Left cardiac atrium (tissue), 4 donors: ENCODE data around the gene MMP13. TPM values are rescaled to one million over a fixed set of nuclear protein-coding genes. Genes with fewer than 3 reads are reported as not detected.
"Not testable (repeated sequence)": the region's sequence is repeated elsewhere in the genome, so short reads cannot be mapped to it uniquely, and the experiment has no call there.

ENCODE experiments used
- ATAC-seq, 2 donors: fragments of 200-7000 bp; cut with Tn5 transposase; one replicate each; pipeline ENCODE4 v1.9.1; 2020; ENCODE audit warnings: mild to moderate bottlenecking in 2 of 2, moderate library complexity in 2 of 2
- DNase-seq: peaks from one replicate; pipeline ENCODE4 v3.0.0-alpha.2; 2020
- intact Hi-C, 2 donors: fragments of 100-400 bp; cut with DNase I; formaldehyde crosslinking; loops; one replicate each; pipeline versions ENCODE4 v1.14.1 to v1.15.1; 2022 to 2023
- long read RNA-seq: library from polyadenylated mRNA; unstranded; transcript quantifications from one replicate; pipeline ENCODE4 v2.0.0, GENCODE V29; 2021
- total RNA-seq, 2 donors: library from RNA; stranded (reverse); fragmentation: NEBNext Ultra II Directional; extraction: Animal tissue kit (Norgen Biotek cat#: 25700); gene quantifications; one replicate each; pipeline ENCODE4 v1.2.1, GENCODE V29; 2021
- donor health status: DM: no; HTN: yes; CAD: no.
- donor health status: DM: no; HTN: yes; CAD: no; lungs with severe emphysema.
- donor health status: DM: yes; HTN: yes; CAD: no.
- donor health status: Dilated cardiomyopathy.

Gene MMP13
- total RNA-seq, result not detected
- long read RNA-seq, result 0 reads

- no peak for ATAC-seq
- intact Hi-C loops, result no loop called here
- no peak for DNase-seq
Measured at GRCh38 chr11:102955624-102956023, at the start of gene MMP13. Gene MMP13 (minus strand): TSS chr11:102955732. CDS start chr11:102955705, 27 bp downstream.

- ATAC-seq, DNase-seq, intact Hi-C loops: not testable (repeated sequence)
Measured at GRCh38 chr11:103004234-103004633, 48.7 kb upstream of the MMP13 start.

GRCh38 chr11:102994105-102994504 is 38.6 kb upstream of the MMP13 start:
- ATAC-seq (no peak), DNase-seq (no peak)
- intact Hi-C loops, result no loop called here

- DNase-seq, result no peak
- intact Hi-C loops, result no loop called here
- no peak for ATAC-seq
Measured at GRCh38 chr11:102991776-102992175, 36.2 kb upstream of the MMP13 start.

GRCh38 chr11:102990145-102990544 is 34.6 kb upstream of the MMP13 start:
- intact Hi-C loops, result no loop called here
- no peak for DNase-seq
- ATAC-seq, result no peak

- DNase-seq (no peak), ATAC-seq (no peak)
- intact Hi-C loops, result no loop called here
Measured at GRCh38 chr11:102989379-102990047, 34.0 kb upstream of the MMP13 start.

GRCh38 chr11:102986815-102987214 is 31.3 kb upstream of the MMP13 start:
- intact Hi-C loops, result no loop called here
- DNase-seq (no peak), ATAC-seq (no peak)

GRCh38 chr11:102985850-102986249 is 30.3 kb upstream of the MMP13 start:
- ATAC-seq (no peak), DNase-seq (no peak)
- intact Hi-C loops, result no loop called here

GRCh38 chr11:102983486-102983885 is 28.0 kb upstream of the MMP13 start:
- ATAC-seq (no peak), DNase-seq (no peak)
- intact Hi-C loops, result no loop called here

- intact Hi-C loops, result no loop called here
- no peak for ATAC-seq
Measured at GRCh38 chr11:102981324-102981910, 25.9 kb upstream of the MMP13 start.

GRCh38 chr11:102974552-102975280 is 19.2 kb upstream of the MMP13 start:
- intact Hi-C loops, result no loop called here
- ATAC-seq (peak in 1 of 2 donors; percentile 48), DNase-seq (no peak)

More at GRCh38 chr11:102981324-102981910, 25.9 kb upstream of the MMP13 start:
- no peak for DNase-seq

GRCh38 chr11:102973698-102974097 is 18.2 kb upstream of the MMP13 start:
- DNase-seq, ATAC-seq, intact Hi-C loops: not testable (repeated sequence)

- DNase-seq, result no peak
- intact Hi-C loops, result no loop called here
- no peak for ATAC-seq
Measured at GRCh38 chr11:102972853-102973252, 17.3 kb upstream of the MMP13 start.

- no peak for ATAC-seq
Measured at GRCh38 chr11:102971766-102972165, 16.2 kb upstream of the MMP13 start.

GRCh38 chr11:102967497-102967896 is 12.0 kb upstream of the MMP13 start:
- no peak for ATAC-seq
- intact Hi-C loops, result no loop called here

More at GRCh38 chr11:102971766-102972165, 16.2 kb upstream of the MMP13 start:
- intact Hi-C loops, result no loop called here
- no peak for DNase-seq

GRCh38 chr11:102966011-102966410 is 10.5 kb upstream of the MMP13 start:
- DNase-seq (no peak), ATAC-seq (peak in 1 of 2 donors; percentile 41)
- intact Hi-C loops, result no loop called here

More at GRCh38 chr11:102967497-102967896, 12.0 kb upstream of the MMP13 start:
- no peak for DNase-seq

- intact Hi-C loops, result no loop called here
- ATAC-seq (no peak), DNase-seq (no peak)
Measured at GRCh38 chr11:102964867-102965266, 9.3 kb upstream of the MMP13 start.

GRCh38 chr11:102957953-102958352 is 2.4 kb upstream of the MMP13 start:
- ATAC-seq (no peak), DNase-seq (no peak)
- intact Hi-C loops, result no loop called here

GRCh38 chr11:102950622-102951081 is 4.9 kb downstream of the MMP13 start:
- ATAC-seq, result peak in 1 of 2 donors; percentile 50
- DNase-seq, result no peak
- intact Hi-C loops, result no loop called here

GRCh38 chr11:102946237-102946636 is 9.3 kb downstream of the MMP13 start:
- DNase-seq, result no peak
- ATAC-seq, result no peak
- intact Hi-C loops, result no loop called here
